Osteocyte (in vitro differentiated cells): Measurements from ENCODE around the gene FAM83F. TPM values are rescaled to one million over a fixed set of nuclear protein-coding genes. Genes with fewer than 3 reads are reported as not detected.

ENCODE experiments used
- DNase-seq: peaks from one replicate; pipeline ENCODE4 v3.0.0; 2021; ENCODE audit warnings: mixed read lengths; ENCODE audit not compliant: unreplicated experiment; ENCODE audit errors: extremely low spot score
- H3K27ac Mint-ChIP-seq: one replicate; pipeline ENCODE4 v1.8.0; 2021; ENCODE audit warnings: mild to moderate bottlenecking, mixed read lengths; ENCODE audit not compliant: unreplicated experiment
- H3K27me3 Mint-ChIP-seq: one replicate; pipeline ENCODE4 v1.8.0; 2021; ENCODE audit warnings: mixed read lengths; ENCODE audit not compliant: unreplicated experiment
- H3K36me3 Mint-ChIP-seq: one replicate; pipeline ENCODE4 v1.8.0; 2021; ENCODE audit warnings: mixed read lengths; ENCODE audit not compliant: unreplicated experiment
- H3K4me1 Mint-ChIP-seq: one replicate; pipeline ENCODE4 v1.8.0; 2021; ENCODE audit warnings: mixed read lengths; ENCODE audit not compliant: unreplicated experiment
- H3K4me3 Mint-ChIP-seq: one replicate; pipeline ENCODE4 v1.8.0; 2021; ENCODE audit warnings: mild to moderate bottlenecking, moderate library complexity, mixed read lengths; ENCODE audit not compliant: unreplicated experiment
- H3K9me3 Mint-ChIP-seq: one replicate; pipeline ENCODE4 v1.8.0; 2021; ENCODE audit warnings: mixed read lengths; ENCODE audit not compliant: unreplicated experiment
- total RNA-seq: library from RNA; stranded (reverse); gene quantifications from 2 replicates; pipeline ENCODE4 v1.2.1, GENCODE V29; 2021
- TF ChIP-seq, protein P1 (sequence below): fragments of 200-600 bp; sonication (generic); IDR thresholded peaks from 2 replicates; pipeline ENCODE4 v1.5.0; 2021; ENCODE audit warnings: antibody characterized with exemption, mild to moderate bottlenecking, moderate library complexity

The FAM83F gene
- total RNA-seq, 1 donor from 2014 or later, result not detected

GRCh38 chr22:40033586-40034380 is 39.0 kb downstream of the FAM83F start:
- H3K27me3 Mint-ChIP-seq, result peaks cover 40% of the 10 kb centered on the region
- H3K4me1 Mint-ChIP-seq, result no peaks in the 10 kb centered on the region
- TF ChIP-seq, protein P1, sequence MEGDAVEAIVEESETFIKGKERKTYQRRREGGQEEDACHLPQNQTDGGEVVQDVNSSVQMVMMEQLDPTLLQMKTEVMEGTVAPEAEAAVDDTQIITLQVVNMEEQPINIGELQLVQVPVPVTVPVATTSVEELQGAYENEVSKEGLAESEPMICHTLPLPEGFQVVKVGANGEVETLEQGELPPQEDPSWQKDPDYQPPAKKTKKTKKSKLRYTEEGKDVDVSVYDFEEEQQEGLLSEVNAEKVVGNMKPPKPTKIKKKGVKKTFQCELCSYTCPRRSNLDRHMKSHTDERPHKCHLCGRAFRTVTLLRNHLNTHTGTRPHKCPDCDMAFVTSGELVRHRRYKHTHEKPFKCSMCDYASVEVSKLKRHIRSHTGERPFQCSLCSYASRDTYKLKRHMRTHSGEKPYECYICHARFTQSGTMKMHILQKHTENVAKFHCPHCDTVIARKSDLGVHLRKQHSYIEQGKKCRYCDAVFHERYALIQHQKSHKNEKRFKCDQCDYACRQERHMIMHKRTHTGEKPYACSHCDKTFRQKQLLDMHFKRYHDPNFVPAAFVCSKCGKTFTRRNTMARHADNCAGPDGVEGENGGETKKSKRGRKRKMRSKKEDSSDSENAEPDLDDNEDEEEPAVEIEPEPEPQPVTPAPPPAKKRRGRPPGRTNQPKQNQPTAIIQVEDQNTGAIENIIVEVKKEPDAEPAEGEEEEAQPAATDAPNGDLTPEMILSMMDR, result no peak

DNA sequence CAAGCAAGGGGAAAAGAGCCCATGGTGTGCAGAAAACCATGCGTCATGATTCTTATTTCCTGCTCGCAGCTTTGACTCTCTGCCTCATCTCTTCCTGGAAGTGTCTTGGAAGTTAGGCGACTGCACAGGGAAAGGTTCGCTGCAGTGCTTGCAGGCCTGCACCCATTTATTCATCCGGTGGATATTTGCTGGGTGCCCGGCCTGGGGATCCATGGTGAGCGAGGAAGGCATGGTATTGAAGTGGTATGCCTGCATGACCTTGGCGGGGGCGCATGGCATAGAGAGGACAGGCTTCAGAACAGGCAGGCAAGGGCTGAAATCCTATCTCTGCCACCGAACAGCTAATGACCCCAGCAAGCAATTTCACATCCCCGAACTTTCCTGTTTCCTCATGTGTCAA is 40.6 kb downstream of the FAM83F start:
- TF ChIP-seq, protein P1, result no peak
- no peak for DNase-seq
- Mint-ChIP-seq H3K27ac (no peak overlapping the region), H3K4me3 (no peak overlapping the region), H3K4me1 (peaks cover 11% of the 10 kb centered on the region), H3K9me3 (no peaks in the 10 kb centered on the region), H3K36me3 (no peaks in the 10 kb centered on the region), H3K27me3 (peaks cover 43% of the 10 kb centered on the region)

More at GRCh38 chr22:40033586-40034380, 39.0 kb downstream of the FAM83F start:
- no peak overlapping the region for H3K27ac Mint-ChIP-seq
- no peak overlapping the region for H3K4me3 Mint-ChIP-seq
- no peaks in the 10 kb centered on the region for H3K9me3 Mint-ChIP-seq
- H3K36me3 Mint-ChIP-seq, result no peaks in the 10 kb centered on the region
- no peak for DNase-seq

GRCh38 chr22:40036126-40036525 is 41.4 kb downstream of the FAM83F start:
- TF ChIP-seq, protein P1, result no peak
- peaks cover 18% of the 10 kb centered on the region for H3K4me1 Mint-ChIP-seq
- no peak overlapping the region for H3K27ac Mint-ChIP-seq
- H3K27me3 Mint-ChIP-seq, result peaks cover 43% of the 10 kb centered on the region
- no peak for DNase-seq
- no peak overlapping the region for H3K4me3 Mint-ChIP-seq
- H3K9me3 Mint-ChIP-seq, result no peaks in the 10 kb centered on the region
- no peaks in the 10 kb centered on the region for H3K36me3 Mint-ChIP-seq

DNA sequence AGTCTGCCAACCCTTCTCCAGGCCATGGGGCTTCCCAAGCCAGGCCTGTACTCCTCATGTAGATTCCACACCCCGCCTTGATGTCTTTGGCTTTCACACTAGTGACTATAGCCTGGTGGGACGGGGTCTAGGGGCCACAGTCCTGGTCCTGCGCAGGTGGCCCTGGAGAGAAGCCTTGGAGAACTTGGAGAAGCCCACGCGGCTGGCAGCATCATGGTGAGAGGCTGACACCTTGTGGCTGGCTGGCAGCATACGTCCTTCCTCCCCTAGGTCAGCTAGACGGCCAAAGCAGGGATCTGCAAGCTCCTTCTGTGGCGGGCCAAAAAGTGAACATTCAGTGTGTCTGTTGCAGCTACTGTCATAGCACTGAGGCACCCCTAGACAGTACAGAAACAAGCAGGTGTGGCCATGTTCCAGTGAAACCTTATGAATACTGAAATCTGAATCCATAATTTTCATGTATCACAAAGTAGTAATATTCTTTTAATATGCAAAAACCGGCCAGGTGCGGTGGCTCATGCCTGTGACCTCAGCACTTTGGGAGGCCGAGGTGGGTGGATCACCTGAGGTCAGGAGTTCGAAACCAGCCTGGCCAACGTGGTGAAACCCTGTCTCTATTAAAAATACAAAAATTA is 42.0 kb downstream of the FAM83F start:
- Mint-ChIP-seq H3K27ac (no peak overlapping the region), H3K27me3 (peaks cover 43% of the 10 kb centered on the region), H3K4me1 (peaks cover 22% of the 10 kb centered on the region), H3K4me3 (no peak overlapping the region), H3K9me3 (no peaks in the 10 kb centered on the region), H3K36me3 (no peaks in the 10 kb centered on the region)
- no peak for DNase-seq
- TF ChIP-seq, protein P1, result peak; percentile 89

DNA sequence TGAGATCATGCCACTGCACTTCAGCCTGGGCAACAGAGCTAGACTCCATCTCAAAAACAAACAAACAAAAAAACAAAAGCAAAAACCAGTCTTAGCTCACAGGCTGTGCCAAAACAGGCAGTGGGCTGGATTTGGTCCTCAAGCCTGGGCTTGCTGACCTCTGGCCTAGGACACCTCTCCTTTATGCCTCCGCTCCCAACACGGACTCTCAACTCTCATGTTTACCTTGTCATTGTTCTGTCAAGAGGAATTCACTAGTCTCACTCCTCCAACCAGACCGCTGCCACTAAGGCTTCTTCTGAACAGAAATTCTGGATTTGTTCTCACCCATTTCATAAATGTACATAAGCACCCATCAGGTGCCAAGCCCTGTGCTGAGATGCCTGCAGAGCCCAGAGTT is 42.6 kb downstream of the FAM83F start:
- Mint-ChIP-seq H3K27me3 (peaks cover 44% of the 10 kb centered on the region), H3K4me3 (no peak overlapping the region), H3K27ac (no peak overlapping the region), H3K4me1 (peaks cover 22% of the 10 kb centered on the region), H3K9me3 (no peaks in the 10 kb centered on the region), H3K36me3 (no peaks in the 10 kb centered on the region)
- TF ChIP-seq, protein P1, result no peak
- DNase-seq, result no peak
